Hepatocyte (in vitro differentiated cells): ENCODE data around the gene MAP2K2. TPM values are rescaled to one million over a fixed set of nuclear protein-coding genes. Genes with fewer than 3 reads are reported as not detected.

Experiments used
- DNase-seq: peaks from one replicate; pipeline ENCODE4 v3.0.0-alpha.2; 2016; ENCODE audit warnings: low spot score
- H2AFZ ChIP-seq: fragments of 200-600 bp; sonication (generic); 2 replicates; pipeline ENCODE4 v1.6.0; 2016; ENCODE audit warnings: antibody characterized with exemption, mild to moderate bottlenecking
- H3K27ac ChIP-seq: fragments of 200-600 bp; sonication (generic); 2 replicates; pipeline ENCODE4 v1.5.1; 2016; ENCODE audit warnings: mild to moderate bottlenecking
- H3K27me3 ChIP-seq: fragments of 200-600 bp; sonication (generic); 2 replicates; pipeline ENCODE4 v1.6.1; 2016
- H3K36me3 ChIP-seq: fragments of 200-600 bp; sonication (generic); replicated peaks from 2 replicates; pipeline ENCODE4 v1.5.1; 2016; ENCODE audit warnings: low read depth; ENCODE audit not compliant: insufficient read depth
- H3K4me1 ChIP-seq: fragments of 200-600 bp; sonication (generic); 2 replicates; pipeline ENCODE4 v1.5.1; 2016; ENCODE audit warnings: mild to moderate bottlenecking, moderate library complexity; ENCODE audit not compliant: insufficient read depth
- H3K4me2 ChIP-seq: fragments of 200-600 bp; sonication (generic); 2 replicates; pipeline ENCODE4 v1.6.0; 2016
- H3K4me3 ChIP-seq: fragments of 200-600 bp; sonication (generic); 2 replicates; pipeline ENCODE4 v1.5.1; 2016; ENCODE audit warnings: mild to moderate bottlenecking
- H3K79me2 ChIP-seq: fragments of 200-600 bp; sonication (generic); 2 replicates; pipeline ENCODE4 v1.6.0; 2017; ENCODE audit warnings: mild to moderate bottlenecking
- H3K9me2 ChIP-seq: fragments of 200-600 bp; sonication (generic); replicated peaks from 2 replicates; pipeline ENCODE4 v1.6.0; 2017; ENCODE audit warnings: mild to moderate bottlenecking; ENCODE audit not compliant: insufficient read depth
- H3K9me3 ChIP-seq: fragments of 200-600 bp; sonication (generic); 2 replicates; pipeline ENCODE4 v1.5.1; 2016; ENCODE audit warnings: low read depth, mild to moderate bottlenecking
- H4K20me1 ChIP-seq: fragments of 200-600 bp; sonication (generic); 2 replicates; pipeline ENCODE4 v1.6.0; 2016; ENCODE audit warnings: mild to moderate bottlenecking; ENCODE audit not compliant: insufficient read depth, poor library complexity, severe bottlenecking
- CTCF ChIP-seq: fragments of 200-600 bp; sonication (generic); IDR thresholded peaks from 2 replicates; pipeline ENCODE4 v1.5.1; 2016; ENCODE audit warnings: antibody characterized with exemption, mild to moderate bottlenecking; ENCODE audit not compliant: poor library complexity
- EZH2 ChIP-seq: fragments of 200-600 bp; sonication (generic); IDR thresholded peaks from 2 replicates; pipeline ENCODE4 v1.6.1; 2016; ENCODE audit warnings: antibody characterized with exemption, mild to moderate bottlenecking, borderline replicate concordance
- EZH2phosphoT487 ChIP-seq: fragments of 200-600 bp; sonication (generic); IDR thresholded peaks from one replicate; pipeline ENCODE4 v1.6.1; 2018; ENCODE audit warnings: antibody characterized with exemption, mild to moderate bottlenecking, low read depth, moderate library complexity; ENCODE audit not compliant: unreplicated experiment, severe bottlenecking
- WGBS: methylation state at CpG from one replicate; pipeline ENCODE4 v1.1.6; 2016; ENCODE audit warnings: low lambda C conversion rate; ENCODE audit errors: missing lambda C conversion rate; 5-methylcytosine and 5-hydroxymethylcytosine counted together
- polyA plus RNA-seq: library from polyadenylated mRNA; unstranded; fragments of >200 nt; fragmentation: Nextera tagmentation; extraction: Ambion mirVana; gene quantifications from 2 replicates; pipeline ENCODE4 v1.2.1, GENCODE V29; 2016
- total RNA-seq: library from RNA; depleted of rRNA; stranded (reverse); fragments of >200 nt; gene quantifications from 2 replicates; pipeline ENCODE4 v1.2.3, GENCODE V29; 2014

MAP2K2 gene
- total and polyA plus RNA-seq, 2 experiments from 2014 or later = 135 to 188 TPM

- no peaks in the 10 kb centered on the region for H3K27me3 ChIP-seq
- H3K79me2 ChIP-seq = no peaks in the 10 kb centered on the region
- no peak for DNase-seq
- no peaks in the 10 kb centered on the region for H3K9me3 ChIP-seq
- TF ChIP-seq CTCF (no peak), EZH2phosphoT487 (no peak), EZH2 (no peak)
- H3K4me1 ChIP-seq = no peaks in the 10 kb centered on the region
- H3K9me2 ChIP-seq = no peaks in the 10 kb centered on the region
- H2AFZ ChIP-seq = no peak overlapping the region
- no peaks in the 10 kb centered on the region for H4K20me1 ChIP-seq
- no peak overlapping the region for H3K4me3 ChIP-seq
- H3K27ac ChIP-seq = no peak overlapping the region
- no peaks in the 10 kb centered on the region for H3K36me3 ChIP-seq
- WGBS = 96% methylated on average over 34 of the region's 38 CpGs
- H3K4me2 ChIP-seq = no peak overlapping the region
Measured at GRCh38 chr19:4099041-4099764, 24.7 kb downstream of the MAP2K2 start.

GRCh38 chr19:4098493-4098892 lies 25.4 kb downstream of the MAP2K2 start:
- H3K36me3 ChIP-seq = no peaks in the 10 kb centered on the region
- no peaks in the 10 kb centered on the region for H3K27me3 ChIP-seq
- no peaks in the 10 kb centered on the region for H4K20me1 ChIP-seq
- no peak overlapping the region for H3K27ac ChIP-seq
- TF ChIP-seq EZH2 = no peak
- no peak for TF ChIP-seq EZH2phosphoT487
- TF ChIP-seq CTCF = no peak
- no peaks in the 10 kb centered on the region for H3K4me1 ChIP-seq
- no peak overlapping the region for H3K4me3 ChIP-seq
- H2AFZ ChIP-seq = no peak overlapping the region
- no peaks in the 10 kb centered on the region for H3K79me2 ChIP-seq
- no peaks in the 10 kb centered on the region for H3K9me2 ChIP-seq
- DNase-seq = no peak
- WGBS = 97% methylated on average over 15 of the region's 18 CpGs
- H3K9me3 ChIP-seq = no peaks in the 10 kb centered on the region
- H3K4me2 ChIP-seq = no peak overlapping the region

GRCh38 chr19:4097501-4097900 lies 26.4 kb downstream of the MAP2K2 start:
- H3K4me3 ChIP-seq = no peak overlapping the region
- no peaks in the 10 kb centered on the region for H3K36me3 ChIP-seq

GRCh38 chr19:4096049-4096892 lies 27.7 kb downstream of the MAP2K2 start:
- no peaks in the 10 kb centered on the region for H3K9me3 ChIP-seq
- no peaks in the 10 kb centered on the region for H3K79me2 ChIP-seq
- no peak overlapping the region for H3K4me2 ChIP-seq
- no peaks in the 10 kb centered on the region for H3K4me1 ChIP-seq
- WGBS = 95% methylated on average over 21 of the region's 31 CpGs
- no peak for TF ChIP-seq EZH2phosphoT487
- no peak for TF ChIP-seq CTCF
- H3K9me2 ChIP-seq = no peaks in the 10 kb centered on the region
- no peaks in the 10 kb centered on the region for H3K36me3 ChIP-seq
- H4K20me1 ChIP-seq = no peaks in the 10 kb centered on the region
- no peaks in the 10 kb centered on the region for H3K27me3 ChIP-seq
- DNase-seq = no peak
- H2AFZ ChIP-seq = no peak overlapping the region
- H3K4me3 ChIP-seq = no peak overlapping the region
- no peak overlapping the region for H3K27ac ChIP-seq

More at GRCh38 chr19:4097501-4097900, 26.4 kb downstream of the MAP2K2 start:
- no peaks in the 10 kb centered on the region for H3K4me1 ChIP-seq
- no peak for DNase-seq
- 96% methylated on average over 11 of the region's 11 CpGs for WGBS
- no peaks in the 10 kb centered on the region for H3K9me3 ChIP-seq
- no peak for TF ChIP-seq EZH2phosphoT487
- H2AFZ ChIP-seq = no peak overlapping the region
- no peaks in the 10 kb centered on the region for H4K20me1 ChIP-seq
- H3K79me2 ChIP-seq = no peaks in the 10 kb centered on the region
- no peak overlapping the region for H3K27ac ChIP-seq
- no peak overlapping the region for H3K4me2 ChIP-seq
- H3K9me2 ChIP-seq = no peaks in the 10 kb centered on the region
- H3K27me3 ChIP-seq = no peaks in the 10 kb centered on the region
